Uterus (tissue), 4 donors: ENCODE results near the gene FFAR4. TPM values are rescaled to one million over a fixed set of nuclear protein-coding genes. Genes with fewer than 3 reads are reported as not detected.
A peak's percentile ranks its signal among the peaks of the same experiment; 100 is the strongest.

ENCODE experiments used
- DNase-seq, 2 donors: peaks; one replicate each; pipeline ENCODE4 v3.0.0-alpha.2; 2019 to 2020
- H3K27ac ChIP-seq, 2 donors: fragments of 200-600 bp; sonication (generic); 1 replicate in 1 of 2; 2 replicates in 1 of 2; pipeline ENCODE4 v1.5.1; 2016 to 2018
- H3K27me3 ChIP-seq, 2 donors: fragments of 200-600 bp; sonication (generic); one replicate each; pipeline ENCODE4 v1.5.1; 2018 to 2019; ENCODE audit warnings: control low read depth in 1 of 2
- H3K36me3 ChIP-seq, 2 donors: fragments of 200-600 bp; sonication (generic); one replicate each; pipeline ENCODE4 v1.5.1; 2019; ENCODE audit warnings: control low read depth in 1 of 2
- H3K4me1 ChIP-seq, 2 donors: fragments of 200-600 bp; sonication (generic); one replicate each; pipeline ENCODE4 v1.5.1; 2018 to 2019; ENCODE audit warnings: control low read depth in 1 of 2
- H3K4me3 ChIP-seq, 2 donors: fragments of 200-600 bp; sonication (generic); 1 replicate in 1 of 2; 2 replicates in 1 of 2; pipeline ENCODE4 v1.5.1; 2018 to 2019; ENCODE audit warnings: mild to moderate bottlenecking in 1 of 2
- H3K9me3 ChIP-seq, 2 donors: fragments of 200-600 bp; sonication (generic); one replicate each; pipeline ENCODE4 v1.5.1; 2019; ENCODE audit warnings: control low read depth in 1 of 2
- POLR2A ChIP-seq, 2 donors: fragments of 450-650 bp; IDR thresholded peaks; one replicate each; pipeline ENCODE4 v1.6.1; 2016; ENCODE audit warnings: antibody characterized with exemption in 2 of 2, mild to moderate bottlenecking in 1 of 2, moderate library complexity in 1 of 2
- intact Hi-C: fragments of 100-400 bp; cut with DNase I; formaldehyde crosslinking; loops from one replicate; pipeline ENCODE4 v1.15.1; 2023; ENCODE audit warnings: low total_unique reads
- total RNA-seq, 4 donors: library from RNA; depleted of rRNA in 3 of 4; stranded (reverse); fragments of >200 nt in 3 of 4; gene quantifications; one replicate each; pipeline versions ENCODE4 v1.1.0 to v1.2.4, GENCODE V29; 2014 to 2023
- TF ChIP-seq, protein P1 (sequence below), 4 experiments: fragments of 200-600 bp in 2 of 4; fragments of 450-650 bp in 2 of 4; sonication (generic) in 2 of 4; IDR thresholded peaks; one replicate each; pipeline ENCODE4 v1.5.1; 2016 to 2019; ENCODE audit warnings: antibody characterized with exemption in 4 of 4, mild to moderate bottlenecking in 2 of 4, moderate library complexity in 1 of 4
- donor health status: DM: yes; HTN: yes; CAD: no.

FFAR4 gene
- total RNA-seq, 4 donors from 2014 or later: not detected

DNA sequence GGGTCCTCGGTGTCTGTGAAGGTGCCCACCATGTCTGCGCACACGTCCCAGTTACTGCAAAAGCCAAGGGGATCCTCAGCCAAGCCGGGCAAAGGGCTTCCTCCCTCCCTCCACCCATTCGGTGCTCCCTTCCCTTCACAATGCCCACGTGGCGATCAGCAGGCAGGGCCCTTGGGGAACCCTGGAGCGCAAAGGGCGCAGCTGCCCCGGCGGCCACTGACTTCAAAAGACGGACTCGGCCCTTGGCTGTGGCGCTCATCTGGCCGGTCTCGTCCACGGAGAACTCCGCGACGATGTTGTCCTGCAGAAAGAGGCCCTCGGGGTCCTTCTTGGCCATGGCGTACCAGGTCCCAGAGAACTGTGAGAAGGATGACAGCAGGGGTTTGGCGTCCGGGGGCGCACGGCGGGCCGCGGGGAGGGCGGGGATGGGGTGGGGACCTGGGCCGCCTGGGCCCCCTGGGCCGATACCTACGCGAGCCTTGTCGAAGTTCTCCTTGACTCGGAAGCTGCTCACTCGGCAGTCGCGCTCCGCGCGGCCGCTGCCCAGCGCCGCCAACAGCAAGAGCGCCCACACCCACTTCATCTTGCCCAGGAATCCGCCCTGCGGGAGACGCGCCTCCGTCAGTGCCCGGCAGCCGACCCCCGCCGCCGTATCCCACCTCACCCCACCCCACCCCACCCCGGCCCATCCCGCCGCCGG lies 34.1 kb downstream of the FFAR4 start:
- no peak for DNase-seq
- Histone ChIP-seq H3K27ac (no peak overlapping the region), H3K4me1 (peaks cover 0 to 4% of the 10 kb centered on the region in 2 donors), H3K4me3 (peak overlapping the region in 1 of 2 donors; percentile 16), H3K27me3 (peaks cover 0 to 27% of the 10 kb centered on the region in 2 donors), H3K9me3 (no peaks in the 10 kb centered on the region), H3K36me3 (no peaks in the 10 kb centered on the region)
- intact Hi-C loops: no loop called here
- TF ChIP-seq, protein P1, sequence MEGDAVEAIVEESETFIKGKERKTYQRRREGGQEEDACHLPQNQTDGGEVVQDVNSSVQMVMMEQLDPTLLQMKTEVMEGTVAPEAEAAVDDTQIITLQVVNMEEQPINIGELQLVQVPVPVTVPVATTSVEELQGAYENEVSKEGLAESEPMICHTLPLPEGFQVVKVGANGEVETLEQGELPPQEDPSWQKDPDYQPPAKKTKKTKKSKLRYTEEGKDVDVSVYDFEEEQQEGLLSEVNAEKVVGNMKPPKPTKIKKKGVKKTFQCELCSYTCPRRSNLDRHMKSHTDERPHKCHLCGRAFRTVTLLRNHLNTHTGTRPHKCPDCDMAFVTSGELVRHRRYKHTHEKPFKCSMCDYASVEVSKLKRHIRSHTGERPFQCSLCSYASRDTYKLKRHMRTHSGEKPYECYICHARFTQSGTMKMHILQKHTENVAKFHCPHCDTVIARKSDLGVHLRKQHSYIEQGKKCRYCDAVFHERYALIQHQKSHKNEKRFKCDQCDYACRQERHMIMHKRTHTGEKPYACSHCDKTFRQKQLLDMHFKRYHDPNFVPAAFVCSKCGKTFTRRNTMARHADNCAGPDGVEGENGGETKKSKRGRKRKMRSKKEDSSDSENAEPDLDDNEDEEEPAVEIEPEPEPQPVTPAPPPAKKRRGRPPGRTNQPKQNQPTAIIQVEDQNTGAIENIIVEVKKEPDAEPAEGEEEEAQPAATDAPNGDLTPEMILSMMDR (IDR thresholded peaks at IDR 0.05): no peak
- TF ChIP-seq POLR2A (IDR thresholded peaks at IDR 0.05): no peak

DNA sequence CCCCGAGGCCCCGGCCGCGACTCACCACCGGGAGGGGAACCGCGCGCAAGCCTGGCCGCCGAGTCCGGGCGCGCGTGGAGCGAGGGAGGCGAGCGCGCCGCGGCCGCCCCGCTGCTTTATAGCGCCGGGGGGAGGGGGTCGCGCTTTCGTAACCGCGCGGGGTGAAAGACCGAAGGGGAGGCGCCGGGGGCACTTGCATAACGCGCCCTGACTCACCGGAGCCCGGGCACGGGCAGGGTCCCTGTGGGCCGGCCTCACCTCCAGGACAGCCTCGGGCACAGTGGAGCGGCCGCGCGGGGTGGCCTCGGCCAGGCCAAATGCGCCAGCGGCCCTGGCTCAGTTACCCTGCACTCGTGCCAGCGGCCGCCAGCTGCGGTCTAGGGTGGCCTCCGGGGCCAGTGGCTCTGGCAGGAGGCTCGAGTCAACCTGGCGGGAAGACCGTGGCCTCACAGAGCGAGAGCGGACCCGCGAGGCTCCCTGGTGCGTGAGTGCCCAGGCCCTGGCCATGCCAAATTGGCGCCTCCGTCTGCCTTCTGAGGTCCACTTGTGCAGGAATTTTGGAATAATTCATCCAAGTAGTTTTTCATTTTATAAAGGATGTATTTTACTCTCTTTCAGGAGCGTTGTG lies 34.8 kb downstream of the FFAR4 start, which contains the start of gene RBP4:
RBP4 (minus strand) TSS at position 90 of the 628 bp plus-strand sequence. CDS start 207 bp downstream, outside the sequence.
- H3K4me3 ChIP-seq: peak within 1 kb of the TSS in 1 of 2 donors; percentile 16
- H3K27me3 ChIP-seq: peaks cover 0 to 34% of the 10 kb centered on the region in 2 donors
- intact Hi-C loops: no loop called here
- peaks cover 0 to 4% of the 10 kb centered on the region in 2 donors for H3K4me1 ChIP-seq
- no peak within 1 kb of the TSS for H3K27ac ChIP-seq
- no peak for DNase-seq
- H3K36me3 ChIP-seq: no peaks in the 10 kb centered on the region
- TF ChIP-seq, protein P1 (IDR thresholded peaks at IDR 0.05): no peak
- TF ChIP-seq POLR2A (IDR thresholded peaks at IDR 0.05): no peak
- H3K9me3 ChIP-seq: no peaks in the 10 kb centered on the region

- Histone ChIP-seq H3K4me1 (peaks cover 0 to 4% of the 10 kb centered on the region in 2 donors), H3K27ac (no peak overlapping the region), H3K27me3 (peaks cover 0 to 34% of the 10 kb centered on the region in 2 donors), H3K36me3 (no peaks in the 10 kb centered on the region), H3K9me3 (no peaks in the 10 kb centered on the region), H3K4me3 (no peak overlapping the region)
- intact Hi-C loops: no loop called here
- DNase-seq: no peak
- TF ChIP-seq, protein P1 (IDR thresholded peaks at IDR 0.05): no peak
- TF ChIP-seq POLR2A (IDR thresholded peaks at IDR 0.05): no peak
Observed at GRCh38 chr10:93601774-93602162, 35.3 kb downstream of the FFAR4 start.

DNA sequence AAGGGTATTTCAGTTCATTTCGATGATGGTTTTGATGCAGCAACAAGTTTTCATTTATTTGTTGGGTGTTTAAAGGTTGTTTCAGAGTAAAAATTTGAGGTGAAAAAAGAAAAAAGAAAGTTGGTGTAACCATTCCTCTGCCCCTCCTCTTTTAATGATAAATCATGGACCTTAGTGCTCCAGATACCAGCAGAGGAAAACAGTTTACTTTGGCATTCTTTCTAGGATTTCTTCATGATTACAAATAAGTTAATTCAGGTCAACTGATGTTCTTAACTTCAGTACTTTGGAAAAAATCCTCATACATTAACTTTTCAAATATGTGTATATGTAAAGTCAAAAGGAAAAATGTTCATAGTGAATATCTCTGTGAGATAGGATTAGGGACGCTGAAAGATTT lies 36.6 kb downstream of the FFAR4 start:
- Histone ChIP-seq H3K27ac (no peak overlapping the region), H3K36me3 (no peaks in the 10 kb centered on the region), H3K9me3 (no peaks in the 10 kb centered on the region), H3K4me3 (no peak overlapping the region), H3K27me3 (peaks cover 0 to 34% of the 10 kb centered on the region in 2 donors), H3K4me1 (peaks cover 0 to 4% of the 10 kb centered on the region in 2 donors)
- DNase-seq: no peak
- intact Hi-C loops: no loop called here
- TF ChIP-seq, protein P1 (IDR thresholded peaks at IDR 0.05): no peak
- no peak for TF ChIP-seq POLR2A (IDR thresholded peaks at IDR 0.05)

DNA sequence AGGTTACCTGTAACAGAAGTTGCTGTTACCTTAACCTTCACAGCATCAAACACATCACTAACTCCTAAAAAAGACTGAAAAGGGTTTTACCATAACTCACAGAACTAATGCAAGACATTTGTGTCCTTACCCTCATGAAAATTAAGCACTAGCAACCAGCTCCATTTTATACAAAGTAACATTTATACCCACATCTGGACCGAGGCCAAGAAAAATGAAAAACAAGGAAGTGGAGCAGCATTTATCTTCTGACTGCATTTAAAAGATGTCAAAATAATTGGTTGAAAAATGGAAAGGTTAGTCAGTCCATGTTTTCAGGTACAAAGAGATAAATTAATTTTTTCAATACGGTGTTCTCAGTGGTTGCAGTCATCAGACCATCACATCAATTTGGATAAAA lies 37.7 kb downstream of the FFAR4 start:
- intact Hi-C loops: no loop called here
- no peak overlapping the region for H3K4me3 ChIP-seq
- H3K4me1 ChIP-seq: peaks cover 0 to 4% of the 10 kb centered on the region in 2 donors
- TF ChIP-seq, protein P1 (IDR thresholded peaks at IDR 0.05): no peak
- TF ChIP-seq POLR2A (IDR thresholded peaks at IDR 0.05): no peak
- H3K9me3 ChIP-seq: no peaks in the 10 kb centered on the region
- H3K27ac ChIP-seq: no peak overlapping the region
- no peak for DNase-seq
- peaks cover 0 to 34% of the 10 kb centered on the region in 2 donors for H3K27me3 ChIP-seq
- H3K36me3 ChIP-seq: no peaks in the 10 kb centered on the region
